Lower leg skin (tissue), 4 donors: ENCODE measurements around the gene ORC1. TPM values are rescaled to one million over a fixed set of nuclear protein-coding genes. Genes with fewer than 3 reads are reported as not detected.

Experiments used
- DNase-seq, 2 donors: peaks; one replicate each; pipeline ENCODE4 v3.0.0-alpha.2; 2019; ENCODE audit warnings: low spot score in 2 of 2
- H3K4me3 ChIP-seq: fragments of 200-600 bp; sonication (generic); 2 replicates; pipeline ENCODE4 v1.5.1; 2017; ENCODE audit warnings: mild to moderate bottlenecking, low read depth; ENCODE audit not compliant: poor library complexity, severe bottlenecking
- CTCF ChIP-seq, 3 donors: fragments of 450-650 bp; IDR thresholded peaks; one replicate each; pipeline ENCODE4 v1.5.1; 2016; ENCODE audit warnings: antibody characterized with exemption in 3 of 3, mild to moderate bottlenecking in 3 of 3, moderate library complexity in 2 of 3
- POLR2A ChIP-seq, 2 donors: fragments of 450-650 bp; IDR thresholded peaks; one replicate each; pipeline ENCODE4 v1.6.1; 2016 to 2017; ENCODE audit warnings: antibody characterized with exemption in 2 of 2, mild to moderate bottlenecking in 1 of 2, moderate library complexity in 1 of 2
- WGBS, 2 donors: methylation state at CpG; one replicate each; pipeline ENCODE4 v1.1.5; 2018; 5-methylcytosine and 5-hydroxymethylcytosine counted together
- intact Hi-C: fragments of 100-400 bp; cut with DNase I; formaldehyde crosslinking; loops from one replicate; pipeline ENCODE4 v1.15.0; 2023; ENCODE audit warnings: low total_unique reads
- total RNA-seq, 4 donors: library from RNA; depleted of rRNA; stranded (reverse); fragments of >200 nt; gene quantifications; one replicate each; pipeline ENCODE4 v1.1.0, GENCODE V29; 2016

ORC1 gene
- total RNA-seq, 4 donors from 2014 or later: 0.29 to 1.3 (median 0.72) TPM

GRCh38 chr1:52325786-52326185, 78.4 kb downstream of the ORC1 start:
- intact Hi-C loops: no loop called here
- DNase-seq: no peak
- 84 to 90% methylated on average over 5 of the region's 5 CpGs for WGBS, 2 donors
- TF ChIP-seq POLR2A (IDR thresholded peaks at IDR 0.05) (no peak), CTCF (IDR thresholded peaks at IDR 0.05) (no peak)
- no peak overlapping the region for H3K4me3 ChIP-seq

DNA sequence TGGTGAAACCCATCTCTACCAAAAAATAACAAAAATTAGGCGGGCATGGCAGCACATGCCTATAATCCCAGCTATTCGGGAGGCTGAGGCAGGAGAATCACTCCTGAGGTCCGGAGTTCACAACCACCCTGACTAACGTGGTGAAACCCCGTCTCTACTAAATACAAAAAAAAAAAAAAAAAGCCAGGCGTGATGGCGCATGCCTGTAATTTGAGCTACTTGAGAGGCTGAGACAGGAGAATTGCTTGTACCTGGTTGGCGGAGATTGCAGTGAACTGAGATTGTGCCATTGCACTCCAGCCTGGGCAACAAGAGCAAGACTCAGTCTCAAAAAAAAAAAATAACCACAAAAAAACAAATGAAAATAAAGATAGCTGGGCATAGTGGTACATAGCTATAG, 80.5 kb downstream of the ORC1 start:
- WGBS, 2 donors: 89 to 90% methylated on average over 8 of the region's 8 CpGs
- no peak overlapping the region for H3K4me3 ChIP-seq
- DNase-seq: no peak
- intact Hi-C loops: no loop called here
- TF ChIP-seq POLR2A (IDR thresholded peaks at IDR 0.05) (no peak), CTCF (IDR thresholded peaks at IDR 0.05) (no peak)

Other genes starting within 250 kb of the ORC1 start
- gene CC2D1B, start 38.2 kb downstream of the ORC1 start, total RNA-seq: 10 to 100 TPM; 16.6 to 29.8 (median 25.1) TPM
- gene PRPF38A, start 179 bp upstream of the ORC1 start, total RNA-seq: 10 to 100 TPM in 2 of 4 donors, 1 to 10 TPM in 2; 9.1 to 12.5 (median 10.2) TPM
- gene TUT4, start 148.7 kb upstream of the ORC1 start, total RNA-seq: 10 to 100 TPM; 36.8 to 94.0 (median 52.0) TPM
- gene GPX7, start 197.9 kb upstream of the ORC1 start, total RNA-seq: 1 to 10 TPM; 4.8 to 9.1 (median 9.0) TPM
- not detected for gene SHISAL2A, start 228.7 kb upstream of the ORC1 start, total RNA-seq